H1 (cell line): ENCODE measurements around the gene UBASH3B. TPM values are rescaled to one million over a fixed set of nuclear protein-coding genes. Genes with fewer than 3 reads are reported as not detected.

ENCODE experiments used
- ATF2 ChIP-seq: IDR thresholded peaks from 2 replicates; pipeline ENCODE4 v1.6.1; 2012; ENCODE audit warnings: low read length, inconsistent platforms
- BACH1 ChIP-seq: IDR thresholded peaks from 2 replicates; pipeline ENCODE4 v1.6.1; 2012; ENCODE audit warnings: low read length, improper control_type of control experiment
- BCL11A ChIP-seq, 2 experiments: IDR thresholded peaks; one replicate each; pipeline ENCODE4 v1.6.1; 2011; ENCODE audit warnings: low read depth in 2 of 2, low read length in 2 of 2, mild to moderate bottlenecking in 2 of 2
- POLR2A ChIP-seq, 2 experiments: IDR thresholded peaks; 1 replicate in 1 of 2; 2 replicates in 1 of 2; pipeline ENCODE4 v1.6.1; 2011; ENCODE audit warnings: low read depth in 2 of 2, low read length in 2 of 2, mild to moderate bottlenecking in 2 of 2; ENCODE audit errors: control extremely low read depth in 1 of 2
- TAF1 ChIP-seq: IDR thresholded peaks from 2 replicates; pipeline ENCODE4 v1.6.1; 2011; ENCODE audit warnings: mild to moderate bottlenecking, low read depth, low read length
- polyA plus RNA-seq, 7 experiments: library from polyadenylated mRNA; depleted of rRNA in 3 of 7; stranded (reverse) in 5 of 7; unstranded in 2 of 7; fragments of >200 nt in 5 of 7; fragments of 200-250 nt in 2 of 7; gene quantifications; 1 replicate in 5 of 7; 2 replicates in 1 of 7; 4 replicates in 1 of 7; pipeline versions ENCODE4 v1.2.1 to v1.2.3, GENCODE V29; 2011 to 2013; ENCODE audit warnings: missing spikeins in 2 of 7, mixed read lengths in 2 of 7
- total RNA-seq: library from RNA; stranded (reverse); fragmentation: NEBNext Ultra II Directional; extraction: Animal tissue kit (Norgen Biotek cat#: 25700); gene quantifications from 2 replicates; pipeline ENCODE4 v1.2.1, GENCODE V29; 2021

Gene UBASH3B
- total and polyA plus RNA-seq, 2 of the 8 experiments (the other 6 are each of a cell fraction or from before 2014, with no cell fraction given), result 7.5 to 9.5 TPM

GRCh38 chr11:122681070-122681469 is 25.5 kb downstream of the UBASH3B start (continued):
- no peak for TF ChIP-seq ATF2
- TF ChIP-seq POLR2A (IDR thresholded peaks at IDR 0.05; ENCODE audit: control extremely low read depth in 1 of 2, low read depth in 2 of 2, low read length in 2 of 2), result no peak
- no peak for TF ChIP-seq TAF1
- TF ChIP-seq BACH1, result no peak
- TF ChIP-seq BCL11A (IDR thresholded peaks at IDR 0.05; ENCODE audit: low read depth in 2 of 2, low read length in 2 of 2), result no peak
